Astrocyte (in vitro differentiated cells and primary cell): ENCODE measurements around the gene DOK6. TPM values are rescaled to one million over a fixed set of nuclear protein-coding genes. Genes with fewer than 3 reads are reported as not detected.

Experiments
- DNase-seq: peaks from one replicate; pipeline ENCODE4 v3.0.0-alpha.2; 2010; ENCODE audit warnings: low read depth
- FAIRE-seq: peaks from 2 replicates; lab custom pipeline; 2011; peaks lifted over from hg19 to GRCh38; lab: Jason Lieb, UNC
- H2AFZ ChIP-seq: 2 replicates; pipeline ENCODE4 v1.6.0; 2012; ENCODE audit warnings: low read depth, low read length, inconsistent platforms
- H3K27ac ChIP-seq: 2 replicates; pipeline ENCODE4 v1.5.1; 2011; ENCODE audit warnings: low read depth, low read length, inconsistent platforms
- H3K27me3 ChIP-seq: 2 replicates; pipeline ENCODE4 v1.6.0; 2011; ENCODE audit warnings: low read length, inconsistent platforms; ENCODE audit not compliant: insufficient read depth
- H3K36me3 ChIP-seq: 2 replicates; pipeline ENCODE4 v1.5.1; 2011; ENCODE audit warnings: low read length, inconsistent platforms; ENCODE audit not compliant: insufficient read depth
- H3K4me1 ChIP-seq: 2 replicates; pipeline ENCODE4 v1.5.1; 2011; ENCODE audit warnings: low read length, inconsistent platforms; ENCODE audit not compliant: insufficient read depth
- H3K4me2 ChIP-seq: 2 replicates; pipeline ENCODE4 v1.6.0; 2012; ENCODE audit warnings: low read length, inconsistent platforms
- H3K4me3 ChIP-seq: 2 replicates; pipeline ENCODE4 v1.5.1; 2011; ENCODE audit warnings: low read depth, mild to moderate bottlenecking, low read length, inconsistent platforms; ENCODE audit not compliant: insufficient read depth
- H3K79me2 ChIP-seq: 2 replicates; pipeline ENCODE4 v1.6.0; 2012; ENCODE audit warnings: mild to moderate bottlenecking, low read length, inconsistent platforms; ENCODE audit not compliant: insufficient read depth
- H3K9ac ChIP-seq: 2 replicates; pipeline ENCODE4 v1.6.0; 2012; ENCODE audit warnings: mild to moderate bottlenecking, low read length, inconsistent platforms
- H3K9me3 ChIP-seq: 2 replicates; pipeline ENCODE4 v1.5.1; 2012; ENCODE audit warnings: low read depth, mild to moderate bottlenecking, low read length, inconsistent platforms; ENCODE audit not compliant: insufficient read depth
- H4K20me1 ChIP-seq: 2 replicates; pipeline ENCODE4 v1.6.0; 2012; ENCODE audit warnings: low read length, inconsistent platforms; ENCODE audit not compliant: insufficient read depth
- H3K27ac Mint-ChIP-seq: one replicate; pipeline ENCODE4 v1.8.0; 2021; ENCODE audit warnings: mild to moderate bottlenecking, mixed read lengths; ENCODE audit not compliant: unreplicated experiment
- H3K27me3 Mint-ChIP-seq: one replicate; pipeline ENCODE4 v1.8.0; 2021; ENCODE audit warnings: low read depth, mixed read lengths; ENCODE audit not compliant: unreplicated experiment
- H3K36me3 Mint-ChIP-seq: one replicate; pipeline ENCODE4 v1.8.0; 2021; ENCODE audit warnings: low read depth, mixed read lengths; ENCODE audit not compliant: unreplicated experiment
- H3K4me1 Mint-ChIP-seq: one replicate; pipeline ENCODE4 v1.8.0; 2021; ENCODE audit warnings: low read depth, mixed read lengths; ENCODE audit not compliant: unreplicated experiment
- H3K4me3 Mint-ChIP-seq: one replicate; pipeline ENCODE4 v1.8.0; 2021; ENCODE audit warnings: mild to moderate bottlenecking, moderate library complexity, mixed read lengths; ENCODE audit not compliant: unreplicated experiment
- H3K9me3 Mint-ChIP-seq: one replicate; pipeline ENCODE4 v1.8.0; 2021; ENCODE audit warnings: mild to moderate bottlenecking, mixed read lengths; ENCODE audit not compliant: unreplicated experiment
- CTCF ChIP-seq: IDR thresholded peaks from 2 replicates; pipeline ENCODE4 v1.5.1; 2011; ENCODE audit warnings: low read depth, mild to moderate bottlenecking, inconsistent platforms, low read length, moderate library complexity; ENCODE audit not compliant: insufficient read depth
- EZH2 ChIP-seq: IDR thresholded peaks from 2 replicates; pipeline ENCODE4 v1.6.1; 2012; ENCODE audit warnings: mild to moderate bottlenecking, low read length, inconsistent platforms; ENCODE audit not compliant: insufficient read depth
- total RNA-seq: library from RNA; stranded (reverse); gene quantifications from 2 replicates; pipeline ENCODE4 v1.2.1, GENCODE V29; 2021

DOK6 gene
- total RNA-seq, 1 donor from 2014 or later = 2.9 TPM

- Histone ChIP-seq H3K4me3 (no peak overlapping the region), H2AFZ (no peak overlapping the region), H4K20me1 (no peaks in the 10 kb centered on the region), H3K9me3 (no peaks in the 10 kb centered on the region), H3K9ac (no peak overlapping the region), H3K4me2 (no peak overlapping the region), H3K27me3 (no peaks in the 10 kb centered on the region), H3K79me2 (no peaks in the 10 kb centered on the region), H3K36me3 (no peaks in the 10 kb centered on the region), H3K4me1 (no peaks in the 10 kb centered on the region), H3K27ac (no peak overlapping the region)
- H3K9me3 Mint-ChIP-seq = no peaks in the 10 kb centered on the region
- no peaks in the 10 kb centered on the region for H3K36me3 Mint-ChIP-seq
- H3K27ac Mint-ChIP-seq = no peak overlapping the region
- TF ChIP-seq CTCF = no peak
- no peak for TF ChIP-seq EZH2
- no peak for DNase-seq
- H3K4me3 Mint-ChIP-seq = no peak overlapping the region
- no peak for FAIRE-seq
- no peaks in the 10 kb centered on the region for H3K27me3 Mint-ChIP-seq
- peaks cover 4% of the 10 kb centered on the region for H3K4me1 Mint-ChIP-seq
These were observed 376.6 kb downstream of the DOK6 start for GRCh38 chr18:69777248-69777647.

GRCh38 chr18:69778680-69779079 lies 378.0 kb downstream of the DOK6 start:
- Mint-ChIP-seq H3K27me3 (no peaks in the 10 kb centered on the region), H3K4me1 (peaks cover 4% of the 10 kb centered on the region), H3K27ac (no peak overlapping the region), H3K9me3 (no peaks in the 10 kb centered on the region), H3K4me3 (no peak overlapping the region), H3K36me3 (no peaks in the 10 kb centered on the region)
- no peak for TF ChIP-seq EZH2
- TF ChIP-seq CTCF = no peak
- Histone ChIP-seq H3K4me1 (no peaks in the 10 kb centered on the region), H3K79me2 (no peaks in the 10 kb centered on the region), H2AFZ (no peak overlapping the region), H3K4me2 (no peak overlapping the region), H3K9me3 (no peaks in the 10 kb centered on the region), H3K4me3 (no peak overlapping the region), H3K27ac (no peak overlapping the region), H3K36me3 (no peaks in the 10 kb centered on the region), H4K20me1 (no peaks in the 10 kb centered on the region), H3K9ac (no peak overlapping the region), H3K27me3 (no peaks in the 10 kb centered on the region)
- FAIRE-seq = no peak
- DNase-seq = no peak

- Histone ChIP-seq H3K79me2 (no peaks in the 10 kb centered on the region), H3K27ac (no peak overlapping the region), H2AFZ (no peak overlapping the region), H4K20me1 (no peaks in the 10 kb centered on the region), H3K4me1 (no peaks in the 10 kb centered on the region), H3K9me3 (no peaks in the 10 kb centered on the region), H3K36me3 (no peaks in the 10 kb centered on the region), H3K4me2 (no peak overlapping the region), H3K9ac (no peak overlapping the region), H3K4me3 (no peak overlapping the region), H3K27me3 (no peaks in the 10 kb centered on the region)
- DNase-seq (no peak), FAIRE-seq (no peak)
- Mint-ChIP-seq H3K27me3 (no peaks in the 10 kb centered on the region), H3K27ac (no peak overlapping the region), H3K4me3 (no peak overlapping the region), H3K36me3 (no peaks in the 10 kb centered on the region), H3K9me3 (no peaks in the 10 kb centered on the region), H3K4me1 (peaks cover 11% of the 10 kb centered on the region)
- TF ChIP-seq EZH2 (no peak), CTCF (no peak)
These were observed 380.2 kb downstream of the DOK6 start for GRCh38 chr18:69780851-69781250.
